Measurements from ENCODE around the gene SP100.

SP100 gene

GRCh38 chr2:230520061-230520874 lies 104.3 kb downstream of the SP100 start:
- no peaks in the 10 kb centered on the region for H3K4me1 ChIP-seq (ENCODE audit: control insufficient read depth, insufficient read depth, low read length)
- no peak overlapping the region for H3K4me3 ChIP-seq (ENCODE audit: low read depth, low read length)
- no peak overlapping the region for H3K9ac ChIP-seq (ENCODE audit: low read depth, low read length)
- no peaks in the 10 kb centered on the region for H3K36me3 ChIP-seq (ENCODE audit: control insufficient read depth, insufficient read depth, low read length)
- no peaks in the 10 kb centered on the region for H3K27me3 ChIP-seq (ENCODE audit: control insufficient read depth, insufficient read depth, low read length)
- peaks cover 3% of the 10 kb centered on the region for H3K9me3 ChIP-seq (ENCODE audit: control insufficient read depth, insufficient read depth, low read length)

- no peaks in the 10 kb centered on the region for H3K36me3 ChIP-seq (ENCODE audit: control insufficient read depth, insufficient read depth, low read length)
- H3K9ac ChIP-seq (ENCODE audit: low read depth, low read length): no peak overlapping the region
- no peaks in the 10 kb centered on the region for H3K27me3 ChIP-seq (ENCODE audit: control insufficient read depth, insufficient read depth, low read length)
- H3K9me3 ChIP-seq (ENCODE audit: control insufficient read depth, insufficient read depth, low read length): peaks cover 3% of the 10 kb centered on the region
- no peaks in the 10 kb centered on the region for H3K4me1 ChIP-seq (ENCODE audit: control insufficient read depth, insufficient read depth, low read length)
- H3K4me3 ChIP-seq (ENCODE audit: low read depth, low read length): no peak overlapping the region
Observed at GRCh38 chr2:230520875-230521155, 104.8 kb downstream of the SP100 start.

- no peaks in the 10 kb centered on the region for H3K27me3 ChIP-seq (ENCODE audit: control insufficient read depth, insufficient read depth, low read length)
- H3K36me3 ChIP-seq (ENCODE audit: control insufficient read depth, insufficient read depth, low read length): no peaks in the 10 kb centered on the region
- no peak overlapping the region for H3K4me3 ChIP-seq (ENCODE audit: low read depth, low read length)
- no peaks in the 10 kb centered on the region for H3K4me1 ChIP-seq (ENCODE audit: control insufficient read depth, insufficient read depth, low read length)
- H3K9me3 ChIP-seq (ENCODE audit: control insufficient read depth, insufficient read depth, low read length): peaks cover 3% of the 10 kb centered on the region
- H3K9ac ChIP-seq (ENCODE audit: low read depth, low read length): no peak overlapping the region
Observed at GRCh38 chr2:230521386-230521785, 105.4 kb downstream of the SP100 start.

- Histone ChIP-seq H3K4me1 (ENCODE audit: control insufficient read depth, insufficient read depth, low read length) (no peaks in the 10 kb centered on the region), H3K36me3 (ENCODE audit: control insufficient read depth, insufficient read depth, low read length) (no peaks in the 10 kb centered on the region), H3K9me3 (ENCODE audit: control insufficient read depth, insufficient read depth, low read length) (peaks cover 3% of the 10 kb centered on the region)
Observed at GRCh38 chr2:230525682-230526081, 109.7 kb downstream of the SP100 start.

GRCh38 chr2:230537531-230537976 lies 121.6 kb downstream of the SP100 start:
- Histone ChIP-seq H3K4me1 (ENCODE audit: control insufficient read depth, insufficient read depth, low read length) (no peaks in the 10 kb centered on the region), H3K27me3 (ENCODE audit: control insufficient read depth, insufficient read depth, low read length) (no peaks in the 10 kb centered on the region), H3K9ac (ENCODE audit: low read depth, low read length) (no peak overlapping the region), H3K9me3 (ENCODE audit: control insufficient read depth, insufficient read depth, low read length) (no peaks in the 10 kb centered on the region), H3K4me3 (ENCODE audit: low read depth, low read length) (no peak overlapping the region), H3K36me3 (ENCODE audit: control insufficient read depth, insufficient read depth, low read length) (no peaks in the 10 kb centered on the region)

More at GRCh38 chr2:230525682-230526081, 109.7 kb downstream of the SP100 start:
- Histone ChIP-seq H3K27me3 (ENCODE audit: control insufficient read depth, insufficient read depth, low read length) (no peaks in the 10 kb centered on the region), H3K9ac (ENCODE audit: low read depth, low read length) (no peak overlapping the region), H3K4me3 (ENCODE audit: low read depth, low read length) (no peak overlapping the region)

- H3K36me3 ChIP-seq (ENCODE audit: control insufficient read depth, insufficient read depth, low read length): no peaks in the 10 kb centered on the region
- H3K9ac ChIP-seq (ENCODE audit: low read depth, low read length): no peak overlapping the region
- H3K9me3 ChIP-seq (ENCODE audit: control insufficient read depth, insufficient read depth, low read length): no peaks in the 10 kb centered on the region
- H3K27me3 ChIP-seq (ENCODE audit: control insufficient read depth, insufficient read depth, low read length): no peaks in the 10 kb centered on the region
- H3K4me1 ChIP-seq (ENCODE audit: control insufficient read depth, insufficient read depth, low read length): no peaks in the 10 kb centered on the region
- H3K4me3 ChIP-seq (ENCODE audit: low read depth, low read length): no peak overlapping the region
Observed at GRCh38 chr2:230540332-230540731, 124.3 kb downstream of the SP100 start.

- Histone ChIP-seq H3K9me3 (ENCODE audit: control insufficient read depth, insufficient read depth, low read length) (no peaks in the 10 kb centered on the region), H3K36me3 (ENCODE audit: control insufficient read depth, insufficient read depth, low read length) (no peaks in the 10 kb centered on the region), H3K9ac (ENCODE audit: low read depth, low read length) (no peak overlapping the region), H3K27me3 (ENCODE audit: control insufficient read depth, insufficient read depth, low read length) (no peaks in the 10 kb centered on the region), H3K4me1 (ENCODE audit: control insufficient read depth, insufficient read depth, low read length) (no peaks in the 10 kb centered on the region), H3K4me3 (ENCODE audit: low read depth, low read length) (no peak overlapping the region)
Observed at GRCh38 chr2:230541934-230542380, 126.0 kb downstream of the SP100 start.

GRCh38 chr2:230542751-230543150 lies 126.8 kb downstream of the SP100 start:
- H3K4me1 ChIP-seq (ENCODE audit: control insufficient read depth, insufficient read depth, low read length): no peaks in the 10 kb centered on the region
- H3K36me3 ChIP-seq (ENCODE audit: control insufficient read depth, insufficient read depth, low read length): no peaks in the 10 kb centered on the region
- H3K9ac ChIP-seq (ENCODE audit: low read depth, low read length): no peak overlapping the region
- no peaks in the 10 kb centered on the region for H3K9me3 ChIP-seq (ENCODE audit: control insufficient read depth, insufficient read depth, low read length)
- H3K4me3 ChIP-seq (ENCODE audit: low read depth, low read length): no peak overlapping the region
- no peaks in the 10 kb centered on the region for H3K27me3 ChIP-seq (ENCODE audit: control insufficient read depth, insufficient read depth, low read length)

- no peaks in the 10 kb centered on the region for H3K4me1 ChIP-seq (ENCODE audit: control insufficient read depth, insufficient read depth, low read length)
- no peaks in the 10 kb centered on the region for H3K36me3 ChIP-seq (ENCODE audit: control insufficient read depth, insufficient read depth, low read length)
- no peak overlapping the region for H3K9ac ChIP-seq (ENCODE audit: low read depth, low read length)
- no peaks in the 10 kb centered on the region for H3K9me3 ChIP-seq (ENCODE audit: control insufficient read depth, insufficient read depth, low read length)
- H3K4me3 ChIP-seq (ENCODE audit: low read depth, low read length): no peak overlapping the region
- no peaks in the 10 kb centered on the region for H3K27me3 ChIP-seq (ENCODE audit: control insufficient read depth, insufficient read depth, low read length)
Observed at GRCh38 chr2:230552181-230552580, 136.2 kb downstream of the SP100 start.

- H3K27me3 ChIP-seq (ENCODE audit: control insufficient read depth, insufficient read depth, low read length): no peaks in the 10 kb centered on the region
- H3K4me1 ChIP-seq (ENCODE audit: control insufficient read depth, insufficient read depth, low read length): no peaks in the 10 kb centered on the region
- H3K9ac ChIP-seq (ENCODE audit: low read depth, low read length): no peak overlapping the region
- no peak overlapping the region for H3K4me3 ChIP-seq (ENCODE audit: low read depth, low read length)
- H3K9me3 ChIP-seq (ENCODE audit: control insufficient read depth, insufficient read depth, low read length): no peaks in the 10 kb centered on the region
- no peaks in the 10 kb centered on the region for H3K36me3 ChIP-seq (ENCODE audit: control insufficient read depth, insufficient read depth, low read length)
Observed at GRCh38 chr2:230557065-230557464, 141.1 kb downstream of the SP100 start.

GRCh38 chr2:230564805-230565779 lies 149.1 kb downstream of the SP100 start:
- Histone ChIP-seq H3K27me3 (ENCODE audit: control insufficient read depth, insufficient read depth, low read length) (no peaks in the 10 kb centered on the region), H3K9ac (ENCODE audit: low read depth, low read length) (no peak overlapping the region), H3K36me3 (ENCODE audit: control insufficient read depth, insufficient read depth, low read length) (no peaks in the 10 kb centered on the region), H3K4me1 (ENCODE audit: control insufficient read depth, insufficient read depth, low read length) (no peaks in the 10 kb centered on the region), H3K9me3 (ENCODE audit: control insufficient read depth, insufficient read depth, low read length) (no peaks in the 10 kb centered on the region), H3K4me3 (ENCODE audit: low read depth, low read length) (no peak overlapping the region)

Data from iPS-15b (cell line).